ENCODE measurements around the gene STT3B.

The STT3B gene

DNA sequence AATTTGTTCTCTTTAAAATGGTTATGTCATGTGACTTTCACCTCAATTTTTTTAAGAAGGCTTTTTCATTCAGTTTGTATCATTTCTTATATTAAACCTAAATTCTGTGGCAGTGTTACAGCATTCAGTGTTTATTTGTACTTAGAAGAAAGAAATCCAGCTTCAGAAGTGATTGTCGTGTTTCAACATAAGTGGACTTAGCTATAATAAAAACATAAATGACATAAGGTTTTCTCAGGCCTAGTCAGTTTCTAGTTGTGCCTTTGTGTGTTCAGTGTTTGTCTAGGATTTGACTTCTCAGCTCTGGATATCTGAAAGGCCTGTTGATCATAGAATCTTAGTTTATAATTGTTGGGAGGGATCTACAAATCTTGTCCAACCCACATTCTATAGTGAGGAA lies 80.5 kb downstream of the STT3B start:
- H3K9me3 Mint-ChIP-seq, result peaks cover 3% of the 10 kb centered on the region
- no peaks in the 10 kb centered on the region for H3K27me3 Mint-ChIP-seq
- no peak overlapping the region for H3K27ac Mint-ChIP-seq
- peaks cover 26% of the 10 kb centered on the region for H3K4me1 Mint-ChIP-seq
- no peak overlapping the region for H3K4me3 Mint-ChIP-seq
- H3K36me3 Mint-ChIP-seq, result peaks cover 69% of the 10 kb centered on the region
- CTCF ChIA-PET, result interaction anchor here (0.7 to 1.1 kb wide), 4 partner anchors 47 to 155 kb away, joined by 3 to 4 read pairs (median 4); no protein-coding TSS in a partner anchor
- no peak for DNase-seq

DNA sequence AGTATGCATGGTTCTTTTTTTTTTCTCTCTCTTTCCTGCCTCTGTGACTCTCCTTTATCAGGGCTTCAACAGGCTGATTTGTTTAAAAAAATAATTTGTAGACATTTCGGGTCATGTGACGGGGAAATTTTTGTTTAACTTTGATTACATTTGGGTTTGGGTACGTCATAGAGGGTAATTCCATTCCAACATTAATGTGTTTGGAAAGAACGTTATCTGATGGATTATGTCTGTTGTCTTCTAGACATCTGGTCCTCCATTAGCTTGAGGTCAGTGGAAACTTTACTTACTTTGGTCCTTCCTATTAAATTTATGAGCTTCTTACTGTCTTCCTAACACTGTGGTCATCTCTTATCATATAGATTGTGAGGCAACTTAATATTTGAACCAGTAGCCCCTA lies 80.9 kb downstream of the STT3B start:
- no peak for DNase-seq
- Mint-ChIP-seq H3K27ac (no peak overlapping the region), H3K4me1 (peaks cover 21% of the 10 kb centered on the region), H3K27me3 (no peaks in the 10 kb centered on the region), H3K4me3 (no peak overlapping the region), H3K36me3 (peaks cover 68% of the 10 kb centered on the region), H3K9me3 (no peaks in the 10 kb centered on the region)
- CTCF ChIA-PET, result interaction anchor here (0.7 to 1.1 kb wide), 4 partner anchors 47 to 155 kb away, joined by 3 to 4 read pairs (median 4); no protein-coding TSS in a partner anchor

GRCh38 chr3:31614162-31614921 lies 81.6 kb downstream of the STT3B start:
- CTCF ChIA-PET, result interaction anchor here (0.8 to 0.9 kb wide), 2 partner anchors 154 kb away, joined by 3 to 4 read pairs; no protein-coding TSS in a partner anchor
- Mint-ChIP-seq H3K36me3 (peaks cover 70% of the 10 kb centered on the region), H3K4me3 (no peak overlapping the region), H3K9me3 (no peaks in the 10 kb centered on the region), H3K4me1 (peaks cover 16% of the 10 kb centered on the region), H3K27me3 (no peaks in the 10 kb centered on the region), H3K27ac (no peak overlapping the region)
- DNase-seq, result no peak

DNA sequence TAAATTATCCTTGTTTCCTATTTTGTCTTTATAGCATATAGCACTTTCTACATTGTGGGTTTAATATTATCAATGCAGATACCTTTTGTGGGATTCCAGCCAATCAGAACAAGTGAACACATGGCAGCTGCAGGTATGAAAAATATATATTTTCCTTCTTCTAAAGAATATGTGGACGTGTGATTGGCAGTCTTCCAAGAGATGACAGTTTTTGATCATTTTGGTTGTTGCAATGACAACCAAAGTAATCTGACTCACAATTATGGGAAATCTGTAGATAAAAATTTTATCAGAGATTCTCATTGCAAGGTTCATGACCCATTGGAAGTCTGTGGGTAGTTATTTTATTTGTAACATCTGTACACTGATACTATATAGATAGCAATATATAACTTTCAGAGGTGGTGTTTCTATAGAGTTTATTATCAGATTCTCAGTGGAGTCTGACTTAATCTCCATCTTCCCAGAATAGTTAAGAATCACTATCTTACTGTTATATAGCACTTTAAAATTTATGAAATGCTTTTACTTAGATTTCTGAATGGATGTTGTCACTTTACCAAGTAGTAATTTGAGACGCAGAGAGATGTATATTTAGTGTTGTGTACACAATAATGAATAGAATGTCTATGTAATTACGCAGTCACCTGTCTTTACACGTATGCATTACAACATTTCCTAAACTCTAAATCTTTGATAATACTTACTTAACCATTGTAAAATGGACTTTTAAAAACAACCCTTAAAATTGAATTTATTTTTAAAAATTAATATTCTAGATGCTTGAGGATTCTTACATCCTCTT lies 82.5 kb downstream of the STT3B start:
- H3K36me3 Mint-ChIP-seq, result peaks cover 64% of the 10 kb centered on the region
- CTCF ChIA-PET, result interaction anchor here (0.8 kb wide), 1 partner anchor 153 kb away, joined by 3 read pairs; no protein-coding TSS in a partner anchor
- H3K9me3 Mint-ChIP-seq, result no peaks in the 10 kb centered on the region
- no peak for DNase-seq
- H3K4me3 Mint-ChIP-seq, result no peak overlapping the region
- no peaks in the 10 kb centered on the region for H3K27me3 Mint-ChIP-seq
- peaks cover 13% of the 10 kb centered on the region for H3K4me1 Mint-ChIP-seq
- no peak overlapping the region for H3K27ac Mint-ChIP-seq

- no peak for DNase-seq
- no peaks in the 10 kb centered on the region for H3K9me3 Mint-ChIP-seq
- H3K36me3 Mint-ChIP-seq, result peaks cover 70% of the 10 kb centered on the region
- peaks cover 16% of the 10 kb centered on the region for H3K4me1 Mint-ChIP-seq
- H3K27me3 Mint-ChIP-seq, result no peaks in the 10 kb centered on the region
- H3K27ac Mint-ChIP-seq, result no peak overlapping the region
- CTCF ChIA-PET, result no interaction called here
- no peak overlapping the region for H3K4me3 Mint-ChIP-seq
These were observed 84.0 kb downstream of the STT3B start for GRCh38 chr3:31616711-31617110.

DNA sequence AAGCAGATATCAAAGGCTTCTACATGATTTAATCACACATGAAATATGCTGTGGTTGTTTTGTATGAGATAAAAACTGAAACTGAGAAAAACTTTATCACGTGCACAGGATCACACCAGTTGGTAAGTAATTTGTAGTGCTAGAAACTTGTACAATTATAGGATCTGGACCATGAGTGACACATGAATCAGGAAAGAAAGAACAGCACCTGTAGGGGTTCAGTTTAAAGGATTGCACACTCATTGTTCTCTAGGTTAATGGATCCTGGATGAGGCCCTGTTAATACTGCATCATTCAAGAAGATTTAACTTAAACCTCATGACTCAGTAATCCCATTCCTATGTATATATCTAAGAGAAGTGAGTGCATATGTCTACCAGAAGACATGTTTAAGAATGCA lies 87.9 kb downstream of the STT3B start:
- Mint-ChIP-seq H3K36me3 (peaks cover 62% of the 10 kb centered on the region), H3K9me3 (no peaks in the 10 kb centered on the region), H3K27me3 (no peaks in the 10 kb centered on the region), H3K4me1 (peaks cover 12% of the 10 kb centered on the region), H3K4me3 (no peak overlapping the region), H3K27ac (peak overlapping the region; percentile 71)
- CTCF ChIA-PET, result no interaction called here
- DNase-seq, result no peak

GRCh38 chr3:31621314-31621713 lies 88.6 kb downstream of the STT3B start:
- CTCF ChIA-PET, result no interaction called here
- Mint-ChIP-seq H3K27me3 (no peaks in the 10 kb centered on the region), H3K4me3 (no peak overlapping the region), H3K4me1 (peaks cover 12% of the 10 kb centered on the region), H3K36me3 (peaks cover 64% of the 10 kb centered on the region), H3K9me3 (no peaks in the 10 kb centered on the region), H3K27ac (no peak overlapping the region)
- DNase-seq, result no peak

- no peaks in the 10 kb centered on the region for H3K27me3 Mint-ChIP-seq
- no peaks in the 10 kb centered on the region for H3K9me3 Mint-ChIP-seq
- CTCF ChIA-PET, result no interaction called here
- H3K4me1 Mint-ChIP-seq, result peaks cover 12% of the 10 kb centered on the region
- peaks cover 68% of the 10 kb centered on the region for H3K36me3 Mint-ChIP-seq
- no peak overlapping the region for H3K27ac Mint-ChIP-seq
- no peak for DNase-seq
- no peak overlapping the region for H3K4me3 Mint-ChIP-seq
These were observed 90.0 kb downstream of the STT3B start for GRCh38 chr3:31622636-31623288.

DNA sequence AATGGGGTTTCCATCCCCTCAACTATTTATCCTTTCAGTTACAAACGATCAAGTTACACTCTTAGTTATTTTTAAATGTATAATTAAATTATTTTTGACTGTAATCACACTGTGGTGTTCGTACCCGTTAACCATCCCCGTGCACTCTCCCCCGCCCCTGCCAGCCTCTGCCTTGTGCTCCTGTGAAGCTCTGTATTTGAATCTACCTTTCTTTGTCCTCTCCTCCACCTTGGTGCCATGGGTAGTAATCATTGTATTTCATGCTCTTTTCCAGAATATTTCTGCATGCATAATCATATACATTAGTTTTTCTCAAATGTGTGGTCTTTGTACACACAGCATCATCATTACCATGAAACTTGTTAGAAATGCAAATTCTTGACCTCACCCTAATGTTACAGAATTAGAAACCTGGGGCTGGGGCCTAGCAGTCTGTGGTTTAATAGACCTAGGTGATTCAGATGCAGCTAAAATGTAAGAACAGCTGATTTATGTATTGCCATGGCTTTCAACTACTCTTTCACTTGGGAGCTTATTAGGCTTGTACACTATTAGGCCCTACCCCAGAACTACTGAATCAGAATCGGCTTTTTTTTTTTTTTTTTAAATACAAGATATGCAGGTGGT lies 91.5 kb downstream of the STT3B start:
- no peak overlapping the region for H3K27ac Mint-ChIP-seq
- no peaks in the 10 kb centered on the region for H3K27me3 Mint-ChIP-seq
- H3K4me3 Mint-ChIP-seq, result no peak overlapping the region
- H3K9me3 Mint-ChIP-seq, result no peaks in the 10 kb centered on the region
- no peak for DNase-seq
- CTCF ChIA-PET, result interaction anchor here (1.4 kb wide), 1 partner anchor 11 kb away, joined by 4 read pairs; no protein-coding TSS in a partner anchor
- peaks cover 71% of the 10 kb centered on the region for H3K36me3 Mint-ChIP-seq
- peaks cover 14% of the 10 kb centered on the region for H3K4me1 Mint-ChIP-seq

DNA sequence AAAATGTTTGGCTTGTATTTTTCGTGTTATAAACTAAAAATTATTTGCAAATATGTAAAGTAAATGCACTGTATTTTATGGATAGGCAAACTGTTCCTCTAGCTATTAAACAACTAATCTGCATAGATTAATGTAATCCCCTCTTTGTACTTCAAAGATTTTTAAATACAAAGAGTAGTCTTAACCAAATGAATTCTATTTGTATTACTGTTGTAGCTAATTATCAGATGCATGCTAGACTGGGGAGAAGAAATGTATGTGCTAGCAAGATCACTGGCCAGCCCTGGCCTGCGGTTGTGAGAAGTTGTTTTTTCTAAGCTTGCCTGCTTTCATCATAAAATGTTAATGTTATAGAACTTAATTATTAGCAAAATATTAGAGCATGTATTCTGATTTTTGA lies 92.6 kb downstream of the STT3B start:
- CTCF ChIA-PET, result interaction anchor here (1.4 kb wide), 1 partner anchor 10 kb away, joined by 4 read pairs; no protein-coding TSS in a partner anchor
- H3K27ac Mint-ChIP-seq, result no peak overlapping the region
- no peak overlapping the region for H3K4me3 Mint-ChIP-seq
- no peak for DNase-seq
- no peaks in the 10 kb centered on the region for H3K27me3 Mint-ChIP-seq
- peaks cover 78% of the 10 kb centered on the region for H3K36me3 Mint-ChIP-seq
- no peaks in the 10 kb centered on the region for H3K9me3 Mint-ChIP-seq
- H3K4me1 Mint-ChIP-seq, result peaks cover 13% of the 10 kb centered on the region

DNA sequence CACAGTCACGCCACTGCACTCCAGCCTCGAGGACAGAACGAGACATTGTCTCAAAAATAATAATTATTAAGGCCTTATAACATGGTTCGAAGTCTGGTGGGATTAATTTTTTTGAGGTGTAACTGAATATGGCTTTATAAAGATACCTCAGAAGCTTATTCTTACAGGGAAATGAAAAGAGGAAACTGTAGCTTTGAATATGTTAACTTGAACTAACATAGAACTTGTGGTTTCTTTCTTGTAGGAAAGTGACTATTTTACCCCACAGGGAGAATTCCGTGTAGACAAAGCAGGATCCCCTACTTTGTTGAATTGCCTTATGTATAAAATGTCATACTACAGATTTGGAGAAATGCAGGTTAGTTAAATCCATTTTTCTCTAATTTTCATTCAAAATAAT lies 96.3 kb downstream of the STT3B start:
- Mint-ChIP-seq H3K9me3 (no peaks in the 10 kb centered on the region), H3K27me3 (no peaks in the 10 kb centered on the region), H3K36me3 (peaks cover 76% of the 10 kb centered on the region), H3K4me1 (peaks cover 2% of the 10 kb centered on the region), H3K27ac (no peak overlapping the region), H3K4me3 (no peak overlapping the region)
- no peak for DNase-seq
- CTCF ChIA-PET, result interaction anchor here (1.1 kb wide), 1 partner anchor 66 kb away, joined by 3 read pairs; no protein-coding TSS in a partner anchor

DNA sequence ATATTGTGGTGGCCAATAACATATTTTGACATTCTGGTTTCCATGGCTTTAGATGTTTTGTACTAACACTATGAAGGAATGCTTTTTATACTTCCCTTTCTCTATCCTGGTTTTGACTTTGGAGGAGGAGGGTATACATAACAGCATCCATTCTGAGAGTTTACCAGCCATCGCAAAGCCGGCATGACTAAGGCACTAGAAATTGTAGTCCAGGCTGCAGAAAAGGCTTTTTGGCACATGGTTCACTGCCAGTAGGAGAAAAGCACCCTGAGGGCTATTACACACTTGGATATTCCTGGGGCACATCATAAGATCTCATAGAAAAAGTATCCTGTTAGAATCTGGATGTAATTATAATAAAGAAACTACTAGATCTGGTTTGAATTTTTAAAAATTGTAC lies 101.8 kb downstream of the STT3B start:
- no peaks in the 10 kb centered on the region for H3K9me3 Mint-ChIP-seq
- H3K4me3 Mint-ChIP-seq, result no peak overlapping the region
- DNase-seq, result no peak
- peaks cover 71% of the 10 kb centered on the region for H3K36me3 Mint-ChIP-seq
- H3K4me1 Mint-ChIP-seq, result peaks cover 42% of the 10 kb centered on the region
- CTCF ChIA-PET, result no interaction called here
- H3K27ac Mint-ChIP-seq, result peak overlapping the region; percentile 37
- no peaks in the 10 kb centered on the region for H3K27me3 Mint-ChIP-seq

DNA sequence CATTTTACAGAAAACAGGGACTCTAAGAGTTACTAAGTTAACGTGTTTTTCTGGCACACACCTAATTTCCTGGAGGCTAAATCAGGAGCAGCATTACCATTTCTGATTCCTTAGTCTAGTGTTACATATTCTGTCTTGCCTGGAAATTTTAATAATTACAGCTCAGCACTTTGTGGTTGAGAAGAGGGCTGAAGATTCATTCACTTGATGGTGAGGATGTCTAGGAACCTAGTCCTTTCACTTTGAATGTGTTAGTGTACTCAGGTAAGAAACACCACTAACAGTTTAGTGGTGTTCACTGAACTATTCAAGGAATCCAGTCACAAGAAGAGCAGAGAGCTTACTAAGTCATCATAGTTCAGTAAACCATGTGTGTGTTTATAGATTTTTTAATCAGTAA lies 102.8 kb downstream of the STT3B start:
- Mint-ChIP-seq H3K27ac (peak overlapping the region; percentile 79), H3K4me3 (no peak overlapping the region), H3K4me1 (peaks cover 42% of the 10 kb centered on the region), H3K9me3 (no peaks in the 10 kb centered on the region), H3K27me3 (no peaks in the 10 kb centered on the region), H3K36me3 (peaks cover 66% of the 10 kb centered on the region)
- CTCF ChIA-PET, result interaction anchor here (1.3 to 1.5 kb wide), 3 partner anchors 11 to 131 kb away, joined by 4 to 5 read pairs (median 4); partner anchors contain the start of gene STT3B
- no peak for DNase-seq

GRCh38 chr3:31636049-31636448 lies 103.3 kb downstream of the STT3B start:
- H3K9me3 Mint-ChIP-seq, result no peaks in the 10 kb centered on the region
- CTCF ChIA-PET, result interaction anchor here (1.3 to 1.5 kb wide), 3 partner anchors 11 to 130 kb away, joined by 4 to 5 read pairs (median 4); partner anchors contain the start of gene STT3B
- no peak for DNase-seq
- no peak overlapping the region for H3K4me3 Mint-ChIP-seq
- H3K27ac Mint-ChIP-seq, result peak overlapping the region; percentile 79
- H3K36me3 Mint-ChIP-seq, result peaks cover 66% of the 10 kb centered on the region
- no peaks in the 10 kb centered on the region for H3K27me3 Mint-ChIP-seq
- peaks cover 42% of the 10 kb centered on the region for H3K4me1 Mint-ChIP-seq
